Astrocyte (in vitro differentiated cells and primary cell): ENCODE measurements around the gene BRWD1.

Source experiments
- EZH2 ChIP-seq: IDR thresholded peaks from 2 replicates; pipeline ENCODE4 v1.6.1; 2012; ENCODE audit warnings: mild to moderate bottlenecking, low read length, inconsistent platforms; ENCODE audit not compliant: insufficient read depth
- TF ChIP-seq, protein P1 (sequence below): IDR thresholded peaks from 2 replicates; pipeline ENCODE4 v1.5.1; 2011; ENCODE audit warnings: low read depth, mild to moderate bottlenecking, inconsistent platforms, low read length, moderate library complexity; ENCODE audit not compliant: insufficient read depth

DNA sequence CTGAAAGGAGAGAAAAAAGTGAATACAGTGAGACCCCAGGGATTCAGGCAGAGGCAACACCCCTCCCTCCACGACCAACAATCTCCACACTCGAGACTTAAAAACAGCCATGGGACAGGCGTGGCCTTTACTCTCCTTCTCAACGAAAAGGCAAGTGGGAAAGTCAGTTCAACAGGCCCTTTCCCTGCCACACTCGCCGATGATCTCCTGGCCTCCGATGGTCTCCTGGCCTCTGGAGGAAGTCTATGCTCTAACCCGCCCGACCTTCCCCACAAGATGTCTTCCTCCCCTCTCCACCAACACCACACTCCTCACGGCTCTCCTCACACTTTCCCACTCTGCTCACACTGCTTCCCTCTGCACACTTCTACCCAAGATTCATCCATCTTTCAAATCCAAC is 137.8 kb downstream of the BRWD1 start:
- TF ChIP-seq, protein P1, sequence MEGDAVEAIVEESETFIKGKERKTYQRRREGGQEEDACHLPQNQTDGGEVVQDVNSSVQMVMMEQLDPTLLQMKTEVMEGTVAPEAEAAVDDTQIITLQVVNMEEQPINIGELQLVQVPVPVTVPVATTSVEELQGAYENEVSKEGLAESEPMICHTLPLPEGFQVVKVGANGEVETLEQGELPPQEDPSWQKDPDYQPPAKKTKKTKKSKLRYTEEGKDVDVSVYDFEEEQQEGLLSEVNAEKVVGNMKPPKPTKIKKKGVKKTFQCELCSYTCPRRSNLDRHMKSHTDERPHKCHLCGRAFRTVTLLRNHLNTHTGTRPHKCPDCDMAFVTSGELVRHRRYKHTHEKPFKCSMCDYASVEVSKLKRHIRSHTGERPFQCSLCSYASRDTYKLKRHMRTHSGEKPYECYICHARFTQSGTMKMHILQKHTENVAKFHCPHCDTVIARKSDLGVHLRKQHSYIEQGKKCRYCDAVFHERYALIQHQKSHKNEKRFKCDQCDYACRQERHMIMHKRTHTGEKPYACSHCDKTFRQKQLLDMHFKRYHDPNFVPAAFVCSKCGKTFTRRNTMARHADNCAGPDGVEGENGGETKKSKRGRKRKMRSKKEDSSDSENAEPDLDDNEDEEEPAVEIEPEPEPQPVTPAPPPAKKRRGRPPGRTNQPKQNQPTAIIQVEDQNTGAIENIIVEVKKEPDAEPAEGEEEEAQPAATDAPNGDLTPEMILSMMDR: no peak
- no peak for TF ChIP-seq EZH2
